HEK293 (cell line): Measurements from ENCODE around the gene XIRP1.

Experiments
- CTCF ChIA-PET: fragments of 350-600 bp; formaldehyde crosslinking; extraction: SDS; loops from one replicate; lab custom pipeline; 2021; ENCODE audit warnings: antibody characterized with exemption; lab: Yijun Ruan, JAX
- POLR2A ChIA-PET: fragments of 300-600 bp; formaldehyde crosslinking; extraction: SDS; loops from one replicate; lab custom pipeline; 2020; ENCODE audit warnings: antibody characterized with exemption, inconsistent platforms; lab: Yijun Ruan, JAX
- H3K27ac ChIP-seq: fragments of 200-500 bp; sonication (Bioruptor generic); 2 replicates; pipeline ENCODE4 v1.5.1; 2014; ENCODE audit warnings: low read depth, low read length, control low read depth, inconsistent platforms; ENCODE audit errors: extremely low read depth
- H3K36me3 ChIP-seq, 2 experiments: fragments of 200-500 bp in 1 of 2; sonication (Bioruptor generic) in 1 of 2; 1 replicate in 1 of 2; 2 replicates in 1 of 2; pipeline ENCODE4 v1.5.1; 2014 to 2017; ENCODE audit warnings: inconsistent platforms in 2 of 2, low read length in 2 of 2; ENCODE audit not compliant: control insufficient read depth in 2 of 2, insufficient read depth in 1 of 2
- H3K4me1 ChIP-seq: fragments of 200-500 bp; sonication (Bioruptor generic); 2 replicates; pipeline ENCODE4 v1.5.1; 2014; ENCODE audit warnings: mild to moderate bottlenecking, low read length, inconsistent platforms; ENCODE audit not compliant: control insufficient read depth, insufficient read depth
- H3K4me3 ChIP-seq: 2 replicates; pipeline ENCODE4 v1.5.1; 2011; ENCODE audit warnings: low read depth, mild to moderate bottlenecking, control low read depth, low read length, moderate library complexity
- H3K9me3 ChIP-seq: fragments of 200-500 bp; sonication (Bioruptor generic); 2 replicates; pipeline ENCODE4 v1.5.1; 2014; ENCODE audit warnings: low read depth, low read length, inconsistent platforms; ENCODE audit not compliant: control insufficient read depth, insufficient read depth
- GFI1B ChIP-seq: fragments of 450-650 bp; formaldehyde crosslinking; IDR thresholded peaks from 2 replicates; pipeline ENCODE4 v1.5.1; 2016; ENCODE audit warnings: missing biosample characterization, missing genetic modification characterization
- KLF9 ChIP-seq: fragments of 450-650 bp; formaldehyde crosslinking; IDR thresholded peaks from 2 replicates; pipeline ENCODE4 v1.5.1; 2016; ENCODE audit warnings: missing biosample characterization, missing genetic modification characterization, low read depth
- OSR2 ChIP-seq: fragments of 450-650 bp; formaldehyde crosslinking; IDR thresholded peaks from 2 replicates; pipeline ENCODE4 v1.5.1; 2016; ENCODE audit warnings: missing biosample characterization, missing genetic modification characterization
- PRDM1 ChIP-seq: fragments of 450-650 bp; formaldehyde crosslinking; IDR thresholded peaks from 2 replicates; pipeline ENCODE4; 2016; ENCODE audit warnings: missing biosample characterization, missing genetic modification characterization
- ZBTB7A ChIP-seq: fragments of 450-650 bp; formaldehyde crosslinking; IDR thresholded peaks from 2 replicates; pipeline ENCODE4 v1.5.1; 2016; ENCODE audit warnings: low read depth, missing biosample characterization, missing genetic modification characterization
- ZFP41 ChIP-seq: fragments of 450-650 bp; formaldehyde crosslinking; IDR thresholded peaks from 2 replicates; pipeline ENCODE4 v1.5.1; 2016; ENCODE audit warnings: missing biosample characterization, missing genetic modification characterization, borderline replicate concordance
- ZFP69B ChIP-seq: fragments of 450-650 bp; formaldehyde crosslinking; IDR thresholded peaks from 2 replicates; pipeline ENCODE4 v1.5.1; 2016; ENCODE audit warnings: missing biosample characterization, missing genetic modification characterization
- ZNF174 ChIP-seq: fragments of 450-650 bp; formaldehyde crosslinking; IDR thresholded peaks from 2 replicates; pipeline ENCODE4 v1.5.0; 2017; ENCODE audit warnings: missing biosample characterization, mild to moderate bottlenecking, missing genetic modification characterization
- ZNF175 ChIP-seq: fragments of 450-650 bp; formaldehyde crosslinking; IDR thresholded peaks from 2 replicates; pipeline ENCODE4 v1.5.1; 2016; ENCODE audit warnings: missing biosample characterization, missing genetic modification characterization
- ZNF211 ChIP-seq: fragments of 450-650 bp; formaldehyde crosslinking; IDR thresholded peaks from 2 replicates; pipeline ENCODE4 v1.5.1; 2016; ENCODE audit warnings: low read depth, missing biosample characterization, missing genetic modification characterization
- ZNF23 ChIP-seq: fragments of 450-650 bp; formaldehyde crosslinking; IDR thresholded peaks from 2 replicates; pipeline ENCODE4 v1.5.1; 2016; ENCODE audit warnings: missing biosample characterization, missing genetic modification characterization, borderline replicate concordance
- ZNF37A ChIP-seq: fragments of 450-650 bp; IDR thresholded peaks from 2 replicates; pipeline ENCODE4 v1.5.1; 2018; ENCODE audit warnings: missing biosample characterization, missing genetic modification characterization
- ZNF558 ChIP-seq: fragments of 450-650 bp; formaldehyde crosslinking; IDR thresholded peaks from 2 replicates; pipeline ENCODE4 v1.5.1; 2016; ENCODE audit warnings: missing biosample characterization, missing genetic modification characterization
- ZNF596 ChIP-seq: fragments of 450-650 bp; IDR thresholded peaks from 2 replicates; pipeline ENCODE4 v1.5.0; 2018; ENCODE audit warnings: missing biosample characterization, mild to moderate bottlenecking, missing genetic modification characterization, moderate library complexity
- ZNF677 ChIP-seq: fragments of 450-650 bp; IDR thresholded peaks from 2 replicates; pipeline ENCODE4 v1.5.0; 2018; ENCODE audit warnings: missing biosample characterization, mild to moderate bottlenecking, missing genetic modification characterization, moderate library complexity
- TF ChIP-seq, protein P1 (sequence below): fragments of 450-650 bp; formaldehyde crosslinking; IDR thresholded peaks from 2 replicates; pipeline ENCODE4 v1.5.0; 2017; ENCODE audit warnings: missing biosample characterization, missing genetic modification characterization, borderline replicate concordance
- TF ChIP-seq, protein P2 (sequence below): fragments of 450-650 bp; formaldehyde crosslinking; IDR thresholded peaks from 2 replicates; pipeline ENCODE4 v1.5.1; 2016; ENCODE audit warnings: missing biosample characterization, missing genetic modification characterization
- TF ChIP-seq, protein P3 (sequence below): fragments of 450-650 bp; formaldehyde crosslinking; IDR thresholded peaks from 2 replicates; pipeline ENCODE4 v1.5.1; 2016; ENCODE audit warnings: missing biosample characterization, missing genetic modification characterization
- TF ChIP-seq, protein P4 (sequence below): fragments of 450-650 bp; formaldehyde crosslinking; IDR thresholded peaks from 2 replicates; pipeline ENCODE4 v1.5.1; 2016; ENCODE audit warnings: missing biosample characterization, missing genetic modification characterization

XIRP1 gene

DNA sequence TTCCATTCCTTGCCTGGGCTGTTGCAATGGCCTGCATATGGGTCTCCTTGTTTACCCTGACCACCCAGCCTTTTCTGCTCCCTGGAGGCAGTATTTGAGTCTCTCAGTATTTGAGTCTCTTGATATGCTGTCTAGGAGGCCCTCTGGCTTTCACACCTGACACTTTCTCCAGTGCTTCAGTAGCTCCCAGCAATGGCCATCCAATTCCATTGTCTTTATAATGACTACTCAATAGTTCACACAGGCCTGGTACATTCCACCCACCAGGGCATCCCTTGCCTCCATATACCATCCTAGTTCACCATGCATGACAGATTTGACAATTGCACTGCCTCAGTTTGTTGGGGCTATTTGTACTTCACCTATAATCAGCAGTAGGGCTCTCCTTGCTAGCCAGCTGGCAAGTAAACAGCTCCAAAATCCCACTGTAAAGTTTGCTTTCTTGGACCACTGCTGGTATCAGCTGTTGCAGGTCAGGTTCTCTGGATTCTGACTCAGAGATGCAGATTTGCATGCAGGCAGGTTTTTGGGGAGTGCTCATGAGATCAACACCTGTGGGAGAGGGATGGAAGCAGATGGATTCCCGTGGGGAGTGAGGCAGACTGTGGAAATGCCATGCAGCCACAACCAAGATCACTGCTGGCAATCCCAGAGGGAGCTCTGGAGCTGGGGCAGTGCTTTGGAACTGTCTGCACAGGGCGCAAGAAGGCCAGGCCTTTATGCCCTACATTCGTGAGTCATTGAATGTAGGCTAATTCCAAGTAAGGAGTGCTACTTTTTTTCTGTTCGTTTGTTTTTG is 19.1 kb upstream of the XIRP1 start:
- Histone ChIP-seq H3K4me1 (no peaks in the 10 kb centered on the region), H3K27ac (no peak overlapping the region), H3K9me3 (no peaks in the 10 kb centered on the region)
- POLR2A ChIA-PET, result no interaction called here
- CTCF ChIA-PET, result interaction anchor here (0.7 to 0.9 kb wide), 2 partner anchors 76 to 81 kb away, joined by 3 to 4 read pairs; no protein-coding TSS in a partner anchor
- TF ChIP-seq GFI1B (tag by site-specific recombination) (no peak), ZNF558 (no peak), ZNF677 (tag by site-specific recombination) (no peak), ZNF23 (tag by site-specific recombination) (no peak), ZNF596 (tag by site-specific recombination) (no peak), ZFP41 (tag by site-specific recombination) (no peak), ZNF211 (no peak)
- TF ChIP-seq, protein P1, sequence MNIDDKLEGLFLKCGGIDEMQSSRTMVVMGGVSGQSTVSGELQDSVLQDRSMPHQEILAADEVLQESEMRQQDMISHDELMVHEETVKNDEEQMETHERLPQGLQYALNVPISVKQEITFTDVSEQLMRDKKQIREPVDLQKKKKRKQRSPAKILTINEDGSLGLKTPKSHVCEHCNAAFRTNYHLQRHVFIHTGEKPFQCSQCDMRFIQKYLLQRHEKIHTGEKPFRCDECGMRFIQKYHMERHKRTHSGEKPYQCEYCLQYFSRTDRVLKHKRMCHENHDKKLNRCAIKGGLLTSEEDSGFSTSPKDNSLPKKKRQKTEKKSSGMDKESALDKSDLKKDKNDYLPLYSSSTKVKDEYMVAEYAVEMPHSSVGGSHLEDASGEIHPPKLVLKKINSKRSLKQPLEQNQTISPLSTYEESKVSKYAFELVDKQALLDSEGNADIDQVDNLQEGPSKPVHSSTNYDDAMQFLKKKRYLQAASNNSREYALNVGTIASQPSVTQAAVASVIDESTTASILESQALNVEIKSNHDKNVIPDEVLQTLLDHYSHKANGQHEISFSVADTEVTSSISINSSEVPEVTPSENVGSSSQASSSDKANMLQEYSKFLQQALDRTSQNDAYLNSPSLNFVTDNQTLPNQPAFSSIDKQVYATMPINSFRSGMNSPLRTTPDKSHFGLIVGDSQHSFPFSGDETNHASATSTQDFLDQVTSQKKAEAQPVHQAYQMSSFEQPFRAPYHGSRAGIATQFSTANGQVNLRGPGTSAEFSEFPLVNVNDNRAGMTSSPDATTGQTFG (tag by site-specific recombination), result no peak
- TF ChIP-seq, protein P2, sequence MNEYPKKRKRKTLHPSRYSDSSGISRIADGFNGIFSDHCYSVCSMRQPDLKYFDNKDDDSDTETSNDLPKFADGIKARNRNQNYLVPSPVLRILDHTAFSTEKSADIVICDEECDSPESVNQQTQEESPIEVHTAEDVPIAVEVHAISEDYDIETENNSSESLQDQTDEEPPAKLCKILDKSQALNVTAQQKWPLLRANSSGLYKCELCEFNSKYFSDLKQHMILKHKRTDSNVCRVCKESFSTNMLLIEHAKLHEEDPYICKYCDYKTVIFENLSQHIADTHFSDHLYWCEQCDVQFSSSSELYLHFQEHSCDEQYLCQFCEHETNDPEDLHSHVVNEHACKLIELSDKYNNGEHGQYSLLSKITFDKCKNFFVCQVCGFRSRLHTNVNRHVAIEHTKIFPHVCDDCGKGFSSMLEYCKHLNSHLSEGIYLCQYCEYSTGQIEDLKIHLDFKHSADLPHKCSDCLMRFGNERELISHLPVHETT, result no peak
- TF ChIP-seq, protein P3, sequence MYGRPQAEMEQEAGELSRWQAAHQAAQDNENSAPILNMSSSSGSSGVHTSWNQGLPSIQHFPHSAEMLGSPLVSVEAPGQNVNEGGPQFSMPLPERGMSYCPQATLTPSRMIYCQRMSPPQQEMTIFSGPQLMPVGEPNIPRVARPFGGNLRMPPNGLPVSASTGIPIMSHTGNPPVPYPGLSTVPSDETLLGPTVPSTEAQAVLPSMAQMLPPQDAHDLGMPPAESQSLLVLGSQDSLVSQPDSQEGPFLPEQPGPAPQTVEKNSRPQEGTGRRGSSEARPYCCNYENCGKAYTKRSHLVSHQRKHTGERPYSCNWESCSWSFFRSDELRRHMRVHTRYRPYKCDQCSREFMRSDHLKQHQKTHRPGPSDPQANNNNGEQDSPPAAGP (tag by site-specific recombination), result no peak
- TF ChIP-seq, all 188 proteins: peak for 0
- H3K4me3 ChIP-seq, result no peak overlapping the region
- H3K36me3 ChIP-seq, result no peaks in the 10 kb centered on the region

DNA sequence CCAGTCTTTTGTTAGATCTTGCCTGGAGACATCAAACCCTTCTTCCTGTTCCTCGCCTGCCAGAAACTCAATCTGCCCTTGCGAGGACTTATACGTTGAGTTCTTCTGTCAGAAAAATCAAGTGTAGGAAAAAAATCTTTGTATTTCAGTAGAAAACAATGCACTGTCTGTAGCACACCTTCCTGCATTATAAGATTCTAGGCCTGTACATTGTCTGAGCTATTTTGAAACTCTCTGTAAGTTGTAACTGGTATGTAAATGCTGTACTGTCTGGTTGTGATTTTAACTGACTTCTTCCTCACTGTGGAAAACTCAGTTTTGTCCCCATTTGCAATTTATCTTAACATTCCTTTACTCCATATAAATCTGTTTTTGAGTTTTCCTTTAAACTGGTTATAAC is 17.7 kb upstream of the XIRP1 start:
- no peak overlapping the region for H3K4me3 ChIP-seq
- CTCF ChIA-PET, result interaction anchor here (0.7 to 2.8 kb wide), 2 partner anchors 20 to 53 kb away, joined by 3 to 13 read pairs; no protein-coding TSS in a partner anchor
- TF ChIP-seq ZFP69B (tag by site-specific recombination) (no peak), ZNF174 (tag by site-specific recombination) (no peak), ZNF175 (tag by site-specific recombination) (no peak), PRDM1 (no peak), ZNF596 (tag by site-specific recombination) (no peak), ZNF37A (tag by site-specific recombination) (no peak), OSR2 (tag by site-specific recombination) (no peak), ZBTB7A (tag by site-specific recombination) (no peak), KLF9 (no peak)
- TF ChIP-seq, protein P4, sequence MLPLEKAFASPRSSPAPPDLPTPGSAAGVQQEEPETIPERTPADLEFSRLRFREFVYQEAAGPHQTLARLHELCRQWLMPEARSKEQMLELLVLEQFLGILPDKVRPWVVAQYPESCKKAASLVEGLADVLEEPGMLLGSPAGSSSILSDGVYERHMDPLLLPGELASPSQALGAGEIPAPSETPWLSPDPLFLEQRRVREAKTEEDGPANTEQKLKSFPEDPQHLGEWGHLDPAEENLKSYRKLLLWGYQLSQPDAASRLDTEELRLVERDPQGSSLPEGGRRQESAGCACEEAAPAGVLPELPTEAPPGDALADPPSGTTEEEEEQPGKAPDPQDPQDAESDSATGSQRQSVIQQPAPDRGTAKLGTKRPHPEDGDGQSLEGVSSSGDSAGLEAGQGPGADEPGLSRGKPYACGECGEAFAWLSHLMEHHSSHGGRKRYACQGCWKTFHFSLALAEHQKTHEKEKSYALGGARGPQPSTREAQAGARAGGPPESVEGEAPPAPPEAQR, result no peak
- TF ChIP-seq, all 188 proteins: peak for 0
- H3K4me1 ChIP-seq, result no peaks in the 10 kb centered on the region
- no peaks in the 10 kb centered on the region for H3K36me3 ChIP-seq
- H3K27ac ChIP-seq, result no peak overlapping the region
- POLR2A ChIA-PET, result no interaction called here
- H3K9me3 ChIP-seq, result no peaks in the 10 kb centered on the region
